GM21447 (cell line): Measurements from ENCODE around the gene SLC23A2.
A peak's percentile ranks its signal among the peaks of the same experiment; 100 is the strongest.
"Not testable (repeated sequence)": the region's sequence is repeated elsewhere in the genome, so short reads cannot be mapped to it uniquely, and the experiment has no call there.

Experiments
- ATAC-seq: cut with Tn5 transposase; IDR thresholded peaks from one replicate; pipeline ENCODE4 v1.9.1; 2021; ENCODE audit not compliant: unreplicated experiment

Gene SLC23A2

DNA sequence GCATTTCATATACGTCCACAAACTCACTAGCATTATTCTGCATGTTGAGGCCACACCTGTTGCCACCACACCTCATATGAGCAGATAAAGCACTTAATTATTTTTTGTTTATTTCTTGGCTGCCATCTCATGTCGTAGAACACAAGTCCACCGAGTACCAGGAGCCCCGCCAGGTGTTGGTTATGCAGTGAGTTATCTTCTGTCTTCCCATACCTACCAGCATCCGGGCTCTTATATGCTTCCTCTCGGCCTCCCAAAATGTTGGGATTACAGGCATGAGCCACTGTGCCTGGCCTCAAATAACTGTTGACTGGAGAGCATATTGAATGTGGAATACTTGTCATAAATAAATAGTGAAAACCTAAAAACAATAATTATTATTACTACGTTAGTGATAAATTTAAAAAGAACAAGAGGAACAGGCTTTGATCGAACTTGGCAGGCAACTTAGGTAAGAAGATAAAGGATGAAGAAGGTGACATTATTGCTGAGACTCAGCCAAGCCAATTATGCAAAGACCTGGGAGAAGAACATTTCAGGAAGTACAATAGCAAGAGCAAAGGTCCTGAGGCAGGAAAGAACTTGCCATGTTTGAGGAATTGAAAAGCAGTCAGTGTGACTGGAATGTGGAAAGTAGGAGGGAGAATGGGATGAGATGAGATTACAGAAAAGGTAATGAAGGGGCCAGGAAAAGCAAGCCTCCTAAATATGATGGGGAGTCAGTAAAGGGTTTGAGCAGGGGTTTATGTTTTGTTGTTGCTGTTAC is 12.6 kb upstream of the SLC23A2 start:
- ATAC-seq = no peak

DNA sequence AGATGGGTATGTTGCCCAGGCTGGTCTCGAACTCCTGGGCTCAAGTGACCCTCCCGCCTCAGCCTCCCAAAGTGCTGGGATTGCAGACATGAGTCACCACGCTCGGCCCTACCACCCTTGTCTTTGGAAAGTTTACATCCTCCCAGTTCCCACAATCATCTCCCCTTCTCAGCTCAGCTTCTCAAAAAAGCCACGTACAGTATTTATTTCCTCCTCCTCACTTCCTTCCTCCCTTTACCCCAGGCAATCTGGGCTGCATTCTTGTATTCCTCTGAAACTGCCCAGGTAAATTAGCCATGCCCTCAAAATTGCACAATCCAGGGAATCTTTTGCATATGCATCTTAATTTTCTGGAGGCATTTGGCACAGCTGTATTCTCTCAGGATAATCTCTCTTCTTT is 7.4 kb upstream of the SLC23A2 start:
- no peak for ATAC-seq

- no peak for ATAC-seq
Measured at GRCh38 chr20:5005326-5005725, 4.0 kb upstream of the SLC23A2 start.

DNA sequence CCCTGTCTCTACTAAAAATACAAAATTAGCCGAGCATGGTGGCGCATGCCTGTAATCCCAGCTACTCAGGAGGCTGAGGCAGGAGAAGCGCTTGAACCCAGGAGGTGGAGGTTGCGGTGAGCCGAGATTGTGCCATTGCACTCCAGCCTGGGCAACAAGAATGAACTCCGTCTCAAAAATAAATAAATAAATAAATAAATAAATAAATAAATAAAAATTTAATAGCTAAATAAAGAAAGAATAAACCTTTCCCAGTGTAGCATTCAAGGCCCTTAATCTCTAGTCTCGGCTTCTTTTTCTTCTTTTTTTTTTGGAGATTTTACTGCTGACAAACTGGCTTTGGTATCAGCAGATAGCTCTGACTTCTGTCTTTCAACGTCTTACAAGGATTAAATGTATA is 3.5 kb upstream of the SLC23A2 start:
- not testable (repeated sequence) for ATAC-seq

GRCh38 chr20:5003626-5004025 is 2.3 kb upstream of the SLC23A2 start:
- ATAC-seq = no peak

DNA sequence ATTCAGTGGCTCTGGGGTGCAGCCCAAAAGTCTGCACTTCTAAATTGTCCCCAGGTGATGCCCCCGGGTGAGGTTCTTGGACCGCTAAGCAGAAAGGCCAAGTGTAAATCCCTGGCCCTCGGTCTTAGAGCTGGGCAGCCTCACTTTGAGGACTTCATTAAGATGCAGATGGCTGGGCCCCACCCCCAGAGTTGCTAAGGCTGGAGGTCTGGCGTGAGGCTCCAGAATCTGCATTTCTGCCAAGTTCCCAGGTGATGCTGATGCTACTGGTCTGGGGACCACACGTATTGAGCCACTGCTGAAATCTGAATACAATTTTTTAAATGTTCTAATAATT is 735 bp upstream of the SLC23A2 start:
- ATAC-seq = no peak

GRCh38 chr20:5000263-5001173 is 792 bp downstream of the SLC23A2 start:
- no peak for ATAC-seq

DNA sequence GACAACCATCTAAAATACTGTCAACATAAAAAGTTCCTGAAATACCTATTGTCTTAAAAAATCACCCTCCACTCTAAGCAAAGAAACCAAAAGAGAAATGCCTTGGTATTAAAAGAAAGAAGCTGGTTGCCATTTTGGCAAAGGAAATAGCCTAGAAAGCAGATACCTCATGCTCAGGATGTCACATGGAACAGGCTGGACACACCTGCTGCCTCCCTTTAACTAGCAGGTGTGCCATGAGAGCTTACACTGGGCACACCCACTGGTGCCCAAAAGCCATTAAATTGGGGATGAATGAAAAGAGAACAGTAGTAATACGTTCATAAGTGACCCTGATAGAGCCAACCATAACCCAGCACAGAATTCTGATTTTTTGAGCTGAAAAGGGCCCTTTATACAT is 1.5 kb downstream of the SLC23A2 start:
- no peak for ATAC-seq

DNA sequence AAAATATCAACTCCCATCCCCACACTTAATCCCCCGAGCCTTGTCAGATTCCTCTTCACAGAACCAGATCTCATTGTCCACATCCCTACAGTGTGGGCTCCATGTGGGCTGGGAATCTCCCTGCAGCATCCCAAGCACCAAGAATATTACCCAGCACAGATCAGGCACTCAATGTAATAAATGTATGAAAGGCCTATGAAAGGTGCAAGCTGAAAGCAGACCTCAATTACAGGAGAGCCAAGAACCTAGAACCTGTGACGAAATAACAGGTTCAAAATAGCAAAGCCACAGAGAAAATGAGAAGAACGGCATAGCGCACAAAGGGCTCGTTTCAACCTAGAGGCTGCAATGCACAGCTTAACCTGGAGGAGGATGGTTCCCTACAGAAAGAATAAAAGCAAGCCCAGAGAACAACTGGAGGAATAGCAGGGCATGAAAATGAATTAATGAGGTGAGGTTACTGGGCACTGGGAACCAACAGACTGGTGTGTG is 3.1 kb downstream of the SLC23A2 start:
- no peak for ATAC-seq

- no peak for ATAC-seq
Measured at GRCh38 chr20:4997222-4997621, 4.1 kb downstream of the SLC23A2 start.

GRCh38 chr20:4989570-4989969 is 11.7 kb downstream of the SLC23A2 start:
- no peak for ATAC-seq

GRCh38 chr20:4987130-4987529 is 14.2 kb downstream of the SLC23A2 start:
- ATAC-seq = no peak

GRCh38 chr20:4985658-4986057 is 15.7 kb downstream of the SLC23A2 start:
- ATAC-seq = no peak

- ATAC-seq = no peak
Measured at GRCh38 chr20:4982281-4982680, 19.0 kb downstream of the SLC23A2 start.

DNA sequence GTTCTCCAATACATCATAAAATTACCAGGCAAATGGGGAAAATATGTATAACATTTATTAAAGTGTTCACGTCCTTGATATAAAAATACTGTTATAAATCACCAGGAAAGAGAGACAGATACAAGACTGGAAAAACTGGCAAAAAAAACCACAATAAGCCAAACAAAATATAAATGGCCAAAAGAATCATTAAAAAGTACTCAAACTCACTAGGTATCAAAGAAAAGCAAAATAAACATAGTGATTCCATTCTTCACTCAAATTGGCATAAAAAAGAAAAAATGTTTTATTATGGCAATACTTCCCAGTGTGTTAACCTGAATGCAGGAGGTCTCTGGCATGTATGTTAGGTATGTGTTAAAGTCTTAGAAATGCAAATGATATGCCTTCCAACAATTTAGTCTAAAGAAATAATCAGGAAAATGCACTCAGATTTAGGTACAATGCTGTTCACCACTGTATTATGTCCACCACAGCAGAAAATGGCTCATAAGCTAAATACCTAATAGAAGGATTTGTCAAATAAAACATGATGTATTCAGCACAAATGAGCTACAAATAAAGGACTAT is 21.4 kb downstream of the SLC23A2 start:
- ATAC-seq = no peak

- ATAC-seq = no peak
Measured at GRCh38 chr20:4978050-4978918, 23.0 kb downstream of the SLC23A2 start.

DNA sequence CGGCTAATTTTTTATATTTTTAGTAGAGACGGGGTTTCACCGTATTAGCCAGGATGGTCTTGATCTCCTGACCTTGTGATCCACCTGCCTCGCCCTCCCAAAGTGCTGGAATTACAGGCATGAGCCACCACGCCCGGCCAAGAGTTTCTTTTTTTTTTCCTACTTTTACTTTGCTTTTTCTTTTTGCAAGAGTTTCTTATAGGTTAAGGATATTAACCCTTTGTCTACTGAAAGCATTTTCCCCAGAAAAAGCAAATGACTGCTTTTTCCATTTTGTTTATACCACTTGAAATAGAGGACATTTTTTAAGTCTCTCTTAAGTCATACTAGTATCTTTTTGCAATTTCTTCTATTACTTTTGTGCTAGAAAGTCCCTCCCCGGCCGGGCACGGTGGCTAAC is 25.3 kb downstream of the SLC23A2 start:
- not testable (repeated sequence) for ATAC-seq

- peak; percentile 88 for ATAC-seq
Measured at GRCh38 chr20:4973330-4974097, 27.8 kb downstream of the SLC23A2 start.

DNA sequence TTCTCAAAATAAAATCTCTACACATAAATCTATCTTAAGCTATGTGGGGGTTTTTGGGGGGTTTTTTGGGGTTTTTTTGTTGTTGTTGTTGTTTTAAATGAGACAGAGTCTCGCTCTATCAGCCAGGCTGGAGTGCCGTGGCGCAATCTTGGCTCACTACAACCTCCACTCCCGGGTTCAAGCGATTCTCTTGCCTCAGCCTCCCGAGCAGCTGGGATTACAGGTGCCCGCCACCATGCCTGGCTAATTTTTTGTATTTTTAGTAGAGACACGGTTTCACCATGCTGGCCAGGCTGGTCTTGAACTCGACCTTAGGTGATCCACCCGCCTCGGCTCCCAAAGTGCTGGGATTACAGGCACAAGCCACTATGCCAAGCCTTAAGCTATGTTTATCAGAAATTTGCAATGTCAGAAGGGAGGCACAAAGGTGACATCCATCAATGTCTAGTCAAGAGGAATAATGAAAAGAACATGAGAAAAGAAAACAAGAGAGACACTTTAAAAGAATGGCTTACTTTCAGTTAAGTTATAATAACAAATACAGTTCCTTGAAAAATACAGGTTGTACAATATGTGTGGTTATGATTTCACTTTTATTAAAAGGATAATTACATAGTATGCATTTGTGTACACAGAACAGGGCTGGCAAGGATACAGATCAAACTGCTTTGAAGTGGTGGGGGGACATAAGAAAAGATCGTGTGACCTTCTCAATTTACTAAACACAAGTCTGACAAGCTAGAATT is 28.6 kb downstream of the SLC23A2 start:
- no peak for ATAC-seq
